DMS79 (cell line): Measurements from ENCODE around the gene TBC1D25.
"Not testable (repeated sequence)": the region's sequence is repeated elsewhere in the genome, so short reads cannot be mapped to it uniquely, and the experiment has no call there.

Source experiments
- DNase-seq: peaks from one replicate; lab custom pipeline; 2025; lab: John Stamatoyannopoulos, UW

The TBC1D25 gene

GRCh38 chrX:48515842-48516241, 23.7 kb upstream of the TBC1D25 start:
- DNase-seq, result no peak

- DNase-seq, result no peak
Observed at GRCh38 chrX:48516285-48516684, 23.2 kb upstream of the TBC1D25 start.

- no peak for DNase-seq
Observed at GRCh38 chrX:48516987-48517386, 22.5 kb upstream of the TBC1D25 start.

- not testable (repeated sequence) for DNase-seq
Observed at GRCh38 chrX:48519481-48519880, 20.0 kb upstream of the TBC1D25 start.

GRCh38 chrX:48520455-48520854, 19.1 kb upstream of the TBC1D25 start:
- no peak for DNase-seq

- peak; percentile 29 for DNase-seq
Observed at GRCh38 chrX:48520976-48521352, 18.6 kb upstream of the TBC1D25 start.

- DNase-seq, result peak; percentile 77
Observed at GRCh38 chrX:48521353-48522243, 17.9 kb upstream of the TBC1D25 start, which contains the start of gene EBP. EBP (plus strand) TSS chrX:48521808; CDS start chrX:48523772, 1,964 bp downstream.

GRCh38 chrX:48522291-48522690, 17.2 kb upstream of the TBC1D25 start:
- no peak for DNase-seq

GRCh38 chrX:48523682-48524081, 15.8 kb upstream of the TBC1D25 start:
- DNase-seq, result no peak

GRCh38 chrX:48525853-48526252, 13.7 kb upstream of the TBC1D25 start:
- not testable (repeated sequence) for DNase-seq

GRCh38 chrX:48530736-48531135, 8.8 kb upstream of the TBC1D25 start:
- no peak for DNase-seq

GRCh38 chrX:48531358-48531959, 8.1 kb upstream of the TBC1D25 start:
- DNase-seq, result no peak

- DNase-seq, result no peak
Observed at GRCh38 chrX:48532161-48532560, 7.4 kb upstream of the TBC1D25 start.

- DNase-seq, result no peak
Observed at GRCh38 chrX:48533165-48533564, 6.3 kb upstream of the TBC1D25 start.

- no peak for DNase-seq
Observed at GRCh38 chrX:48538641-48539344, 721 bp upstream of the TBC1D25 start.

- peak; percentile 18 for DNase-seq
Observed at GRCh38 chrX:48540028-48540375, 488 bp downstream of the TBC1D25 start.

GRCh38 chrX:48540480-48540879, 966 bp downstream of the TBC1D25 start:
- no peak for DNase-seq

GRCh38 chrX:48541140-48541814, 1.8 kb downstream of the TBC1D25 start:
- no peak for DNase-seq

GRCh38 chrX:48548871-48549270, 9.4 kb downstream of the TBC1D25 start:
- no peak for DNase-seq

GRCh38 chrX:48555731-48556325, 16.3 kb downstream of the TBC1D25 start:
- not testable (repeated sequence) for DNase-seq

- DNase-seq, result no peak
Observed at GRCh38 chrX:48558271-48558670, 18.8 kb downstream of the TBC1D25 start.

GRCh38 chrX:48559636-48560035, 20.1 kb downstream of the TBC1D25 start:
- DNase-seq, result no peak
